Spleen (tissue), 11 donors: ENCODE data around the gene PROM1. TPM values are rescaled to one million over a fixed set of nuclear protein-coding genes. Genes with fewer than 3 reads are reported as not detected.

Source experiments
- DNase-seq: peaks from one replicate; pipeline ENCODE4 v3.0.0-alpha.2; 2020
- H3K27ac ChIP-seq, 8 donors: fragments of 200-600 bp; sonication (generic) in 7 of 8; 1 replicate in 4 of 8; 2 replicates in 4 of 8; pipeline versions ENCODE4 v1.5.0 to v1.8.0; 2016 to 2021; ENCODE audit warnings: inconsistent platforms in 4 of 8, mild to moderate bottlenecking in 4 of 8, moderate library complexity in 1 of 8
- H3K27me3 ChIP-seq, 7 donors: fragments of 200-600 bp; sonication (generic) in 6 of 7; replicated peaks in 1 of 7; 1 replicate in 4 of 7; 2 replicates in 3 of 7; pipeline versions ENCODE4 v1.5.0 to v1.8.0; 2016 to 2021; ENCODE audit warnings: inconsistent platforms in 3 of 7, mild to moderate bottlenecking in 1 of 7
- H3K36me3 ChIP-seq, 6 donors: fragments of 200-600 bp; sonication (generic) in 5 of 6; 1 replicate in 4 of 6; 2 replicates in 2 of 6; pipeline versions ENCODE4 v1.5.0 to v1.8.0; 2016 to 2021; ENCODE audit warnings: inconsistent platforms in 2 of 6
- H3K4me1 ChIP-seq, 6 donors: fragments of 200-600 bp; sonication (generic) in 5 of 6; 1 replicate in 3 of 6; 2 replicates in 3 of 6; pipeline versions ENCODE4 v1.5.0 to v1.8.0; 2016 to 2021; ENCODE audit warnings: inconsistent platforms in 3 of 6
- H3K4me3 ChIP-seq, 8 donors: fragments of 200-600 bp; sonication (generic) in 7 of 8; 1 replicate in 4 of 8; 2 replicates in 4 of 8; pipeline versions ENCODE4 v1.5.0 to v1.8.0; 2016 to 2021; ENCODE audit warnings: inconsistent platforms in 4 of 8, mild to moderate bottlenecking in 4 of 8, moderate library complexity in 2 of 8
- H3K9me3 ChIP-seq, 8 donors: fragments of 200-600 bp; sonication (generic) in 7 of 8; 1 replicate in 4 of 8; 2 replicates in 4 of 8; pipeline versions ENCODE4 v1.5.0 to v1.8.0; 2016 to 2021; ENCODE audit warnings: inconsistent platforms in 4 of 8
- POLR2A ChIP-seq, 3 donors: fragments of 450-650 bp; IDR thresholded peaks; one replicate each; pipeline ENCODE4 v1.5.1; 2017; ENCODE audit warnings: antibody characterized with exemption in 3 of 3, mild to moderate bottlenecking in 1 of 3
- POLR2AphosphoS5 ChIP-seq, 3 donors: sonication (generic); formaldehyde crosslinking; IDR thresholded peaks; one replicate each; pipeline ENCODE4 v1.5.1; 2017; ENCODE audit warnings: antibody characterized with exemption in 3 of 3
- WGBS, 5 donors: extraction: QIAGEN DNeasy Blood & Tissue Kit in 3 of 5; methylation state at CpG; one replicate each; pipeline versions ENCODE4 v1.1.5 to v1.1.7; 2013 to 2018; 5-methylcytosine and 5-hydroxymethylcytosine counted together
- intact Hi-C: fragments of 100-400 bp; cut with DNase I; formaldehyde crosslinking; loops from one replicate; pipeline ENCODE4 v1.15.0; 2023; ENCODE audit warnings: low total_unique reads
- polyA plus RNA-seq, 3 donors: library from polyadenylated mRNA; stranded (reverse); fragments of 200-250 nt; gene quantifications; one replicate each; pipeline ENCODE4 v1.2.1, GENCODE V29; 2013
- total RNA-seq, 7 donors: library from RNA; depleted of rRNA in 3 of 7; stranded (reverse); fragments of >200 nt in 3 of 7; fragmentation: NEBNext Ultra II Directional in 4 of 7; extraction: Animal tissue kit (Norgen Biotek cat#: 25700) in 4 of 7; gene quantifications; one replicate each; pipeline versions ENCODE4 v1.1.0 to v1.2.1, GENCODE V29; 2016 to 2021
- TF ChIP-seq, protein P1 (sequence below), 11 experiments: fragments of 200-600 bp in 7 of 11; fragments of 450-650 bp in 4 of 11; sonication (generic) in 4 of 11; IDR thresholded peaks in 8 of 11; conservative IDR thresholded peaks in 3 of 11; 1 replicate in 7 of 11; 2 replicates in 4 of 11; pipeline versions ENCODE4 v1.4.0 to v1.8.0; 2016 to 2021; ENCODE audit warnings: antibody characterized with exemption in 11 of 11, inconsistent platforms in 4 of 11, mild to moderate bottlenecking in 1 of 11
- donor health status: healthy with polysubstance abuse.
- donor health status: DM: no; HTN: no; CAD: no; lungs with moderate emphysema.
- donor health status: DM: no; HTN: no; CAD: no.
- donor health status: Bipolar disorder and iron deficiency.
- donor health status: healthy.
- donor health status: DM: no; HTN: no; CAD: no.
- donor health status: DM: yes; HTN: yes; CAD: no.

Gene PROM1
- total and polyA plus RNA-seq, 10 donors, result 0.15 to 4.6 (median 0.93) TPM

DNA sequence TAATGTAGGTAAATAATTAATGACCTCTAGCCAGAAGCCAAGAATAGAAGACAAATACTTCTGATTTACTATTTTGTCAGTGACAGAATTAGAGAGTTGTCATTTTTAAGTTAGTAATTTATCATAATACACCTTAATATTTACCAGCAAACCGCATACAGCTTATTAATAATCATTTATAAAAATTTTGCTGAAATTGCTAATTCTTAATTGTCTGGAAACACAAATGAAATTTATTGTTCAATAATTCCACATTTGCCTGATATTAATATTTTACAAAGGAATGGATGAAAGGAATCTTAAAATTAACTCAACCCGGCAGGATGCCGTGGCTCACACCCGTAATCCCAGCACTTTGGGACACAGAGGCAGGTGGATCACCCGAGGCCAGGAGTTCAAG is 44.7 kb downstream of the PROM1 start:
- no peaks in the 10 kb centered on the region for H3K9me3 ChIP-seq
- no peak overlapping the region for H3K27ac ChIP-seq
- no peaks in the 10 kb centered on the region for H3K36me3 ChIP-seq
- no peak overlapping the region for H3K4me3 ChIP-seq
- H3K27me3 ChIP-seq, result no peaks in the 10 kb centered on the region
- 83 to 94% (median 90%) methylated on average over 5 of the region's 5 CpGs for WGBS, 5 donors
- H3K4me1 ChIP-seq, result peaks cover 0 to 13% (median 0%) of the 10 kb centered on the region in 6 donors
- DNase-seq, result no peak
- intact Hi-C loops, result no loop called here
- TF ChIP-seq POLR2A (IDR thresholded peaks at IDR 0.05) (no peak), POLR2AphosphoS5 (IDR thresholded peaks at IDR 0.05) (no peak)
- TF ChIP-seq, protein P1, sequence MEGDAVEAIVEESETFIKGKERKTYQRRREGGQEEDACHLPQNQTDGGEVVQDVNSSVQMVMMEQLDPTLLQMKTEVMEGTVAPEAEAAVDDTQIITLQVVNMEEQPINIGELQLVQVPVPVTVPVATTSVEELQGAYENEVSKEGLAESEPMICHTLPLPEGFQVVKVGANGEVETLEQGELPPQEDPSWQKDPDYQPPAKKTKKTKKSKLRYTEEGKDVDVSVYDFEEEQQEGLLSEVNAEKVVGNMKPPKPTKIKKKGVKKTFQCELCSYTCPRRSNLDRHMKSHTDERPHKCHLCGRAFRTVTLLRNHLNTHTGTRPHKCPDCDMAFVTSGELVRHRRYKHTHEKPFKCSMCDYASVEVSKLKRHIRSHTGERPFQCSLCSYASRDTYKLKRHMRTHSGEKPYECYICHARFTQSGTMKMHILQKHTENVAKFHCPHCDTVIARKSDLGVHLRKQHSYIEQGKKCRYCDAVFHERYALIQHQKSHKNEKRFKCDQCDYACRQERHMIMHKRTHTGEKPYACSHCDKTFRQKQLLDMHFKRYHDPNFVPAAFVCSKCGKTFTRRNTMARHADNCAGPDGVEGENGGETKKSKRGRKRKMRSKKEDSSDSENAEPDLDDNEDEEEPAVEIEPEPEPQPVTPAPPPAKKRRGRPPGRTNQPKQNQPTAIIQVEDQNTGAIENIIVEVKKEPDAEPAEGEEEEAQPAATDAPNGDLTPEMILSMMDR (IDR thresholded peaks at IDR 0.05 in 8 of 11, conservative IDR thresholded peaks at IDR 0.05 in 3 of 11), result no peak

DNA sequence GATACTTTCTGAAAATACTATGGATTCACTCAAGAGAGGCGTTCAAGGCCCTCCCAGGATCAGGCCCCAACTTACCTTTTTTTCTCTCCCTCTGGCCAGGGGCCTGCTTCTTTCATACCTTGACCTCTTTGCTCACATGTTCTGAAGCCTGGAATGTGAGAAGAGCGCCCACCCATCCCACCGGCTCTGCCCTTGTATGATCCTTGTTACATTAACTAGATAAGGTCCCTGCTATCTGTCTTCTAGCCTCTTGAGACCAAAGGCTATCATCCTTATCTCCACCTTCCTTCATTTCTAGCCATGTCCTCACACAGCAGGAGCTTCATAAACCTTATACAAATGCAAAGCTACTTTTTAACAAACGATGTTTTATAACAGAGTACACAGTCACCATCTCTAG is 45.9 kb downstream of the PROM1 start:
- intact Hi-C loops, result no loop called here
- Histone ChIP-seq H3K9me3 (no peaks in the 10 kb centered on the region), H3K4me1 (peaks cover 0 to 17% (median 0%) of the 10 kb centered on the region in 6 donors), H3K27me3 (no peaks in the 10 kb centered on the region), H3K27ac (no peak overlapping the region), H3K4me3 (no peak overlapping the region), H3K36me3 (no peaks in the 10 kb centered on the region)
- 88 to 92% (median 91%) methylated on average over 4 of the region's 4 CpGs for WGBS, 5 donors
- TF ChIP-seq POLR2A (IDR thresholded peaks at IDR 0.05) (no peak), POLR2AphosphoS5 (IDR thresholded peaks at IDR 0.05) (no peak)
- TF ChIP-seq, protein P1 (IDR thresholded peaks at IDR 0.05 in 8 of 11, conservative IDR thresholded peaks at IDR 0.05 in 3 of 11), result no peak
- DNase-seq, result no peak

DNA sequence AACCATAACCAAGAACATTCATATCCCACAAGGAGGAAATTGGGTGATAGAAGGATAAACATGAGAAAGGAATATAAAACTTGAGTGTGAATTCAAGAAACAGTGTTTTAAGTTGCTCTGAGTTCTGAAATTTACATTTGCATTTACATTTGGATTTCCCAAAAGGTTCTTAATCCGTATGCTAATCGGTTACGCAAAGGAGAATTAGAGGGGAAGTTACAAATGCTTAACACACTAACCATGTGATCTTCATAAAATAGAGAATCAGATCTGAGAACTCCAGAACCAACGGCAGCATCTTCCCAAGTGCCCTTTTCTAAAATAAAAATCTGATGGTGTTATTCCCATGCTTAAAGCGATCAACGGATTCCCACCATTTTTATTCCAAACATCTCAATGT is 48.0 kb downstream of the PROM1 start:
- H3K4me1 ChIP-seq, result peaks cover 0 to 37% (median 6%) of the 10 kb centered on the region in 6 donors
- no peak overlapping the region for H3K27ac ChIP-seq
- no peaks in the 10 kb centered on the region for H3K36me3 ChIP-seq
- DNase-seq, result no peak
- no peaks in the 10 kb centered on the region for H3K9me3 ChIP-seq
- no peaks in the 10 kb centered on the region for H3K27me3 ChIP-seq
- no peak for TF ChIP-seq POLR2A (IDR thresholded peaks at IDR 0.05)
- TF ChIP-seq, protein P1 (IDR thresholded peaks at IDR 0.05 in 8 of 11, conservative IDR thresholded peaks at IDR 0.05 in 3 of 11), result no peak
- no peak for TF ChIP-seq POLR2AphosphoS5 (IDR thresholded peaks at IDR 0.05)
- intact Hi-C loops, result no loop called here
- WGBS, 5 donors, result 62 to 91% (median 84%) methylated on average over 6 of the region's 6 CpGs
- H3K4me3 ChIP-seq, result no peak overlapping the region

DNA sequence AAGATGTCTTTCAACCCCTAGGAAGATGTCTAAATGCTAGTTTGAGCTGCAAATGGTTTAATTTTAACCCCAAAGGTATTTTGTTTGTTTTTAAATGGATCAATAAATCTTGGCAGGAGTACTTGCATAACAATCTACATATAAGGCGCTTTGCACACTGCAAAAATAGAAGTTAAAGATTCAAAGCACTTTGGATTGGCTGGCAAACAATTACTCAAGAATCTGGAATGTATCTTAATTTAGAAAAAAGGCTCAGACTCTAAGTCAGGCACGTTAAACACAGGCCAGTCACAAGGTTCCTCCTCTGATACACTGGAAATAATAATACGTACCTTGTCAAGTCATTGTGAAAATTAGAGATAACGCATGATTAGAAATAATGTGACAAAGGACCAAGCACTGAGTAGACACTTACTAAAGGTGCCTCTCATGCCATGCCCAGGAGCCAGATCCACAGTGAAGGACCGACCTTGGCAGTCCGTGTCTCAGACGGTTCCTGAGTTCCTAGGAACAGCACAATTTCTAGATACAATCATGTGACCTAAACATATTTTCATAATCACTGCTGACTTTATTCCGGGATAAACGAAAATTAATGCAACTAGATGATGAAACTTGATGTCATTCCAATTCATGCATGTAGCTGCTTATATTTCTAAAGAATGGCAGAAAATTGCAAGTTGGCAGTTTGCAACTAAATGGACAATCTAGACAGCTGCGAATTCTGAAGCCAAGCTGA is 49.6 kb downstream of the PROM1 start:
- Histone ChIP-seq H3K27me3 (no peaks in the 10 kb centered on the region), H3K27ac (peak overlapping the region in 1 of 8 donors; percentile 35), H3K4me3 (no peak overlapping the region), H3K4me1 (peaks cover 0 to 38% (median 6%) of the 10 kb centered on the region in 6 donors), H3K9me3 (no peaks in the 10 kb centered on the region), H3K36me3 (no peaks in the 10 kb centered on the region)
- WGBS, 5 donors, result 42 to 71% (median 64%) methylated on average over 10 of the region's 10 CpGs
- no peak for DNase-seq
- intact Hi-C loops, result no loop called here
- TF ChIP-seq POLR2AphosphoS5 (IDR thresholded peaks at IDR 0.05) (no peak), POLR2A (IDR thresholded peaks at IDR 0.05) (no peak)
- TF ChIP-seq, protein P1 (IDR thresholded peaks at IDR 0.05 in 8 of 11, conservative IDR thresholded peaks at IDR 0.05 in 3 of 11), result no peak
